ENCODE results near the gene SYT9. TPM values are rescaled to one million over a fixed set of nuclear protein-coding genes. Genes with fewer than 3 reads are reported as not detected.

SYT9 gene
- total RNA-seq, 1 donor from 2014 or later: 0.08 TPM

DNA sequence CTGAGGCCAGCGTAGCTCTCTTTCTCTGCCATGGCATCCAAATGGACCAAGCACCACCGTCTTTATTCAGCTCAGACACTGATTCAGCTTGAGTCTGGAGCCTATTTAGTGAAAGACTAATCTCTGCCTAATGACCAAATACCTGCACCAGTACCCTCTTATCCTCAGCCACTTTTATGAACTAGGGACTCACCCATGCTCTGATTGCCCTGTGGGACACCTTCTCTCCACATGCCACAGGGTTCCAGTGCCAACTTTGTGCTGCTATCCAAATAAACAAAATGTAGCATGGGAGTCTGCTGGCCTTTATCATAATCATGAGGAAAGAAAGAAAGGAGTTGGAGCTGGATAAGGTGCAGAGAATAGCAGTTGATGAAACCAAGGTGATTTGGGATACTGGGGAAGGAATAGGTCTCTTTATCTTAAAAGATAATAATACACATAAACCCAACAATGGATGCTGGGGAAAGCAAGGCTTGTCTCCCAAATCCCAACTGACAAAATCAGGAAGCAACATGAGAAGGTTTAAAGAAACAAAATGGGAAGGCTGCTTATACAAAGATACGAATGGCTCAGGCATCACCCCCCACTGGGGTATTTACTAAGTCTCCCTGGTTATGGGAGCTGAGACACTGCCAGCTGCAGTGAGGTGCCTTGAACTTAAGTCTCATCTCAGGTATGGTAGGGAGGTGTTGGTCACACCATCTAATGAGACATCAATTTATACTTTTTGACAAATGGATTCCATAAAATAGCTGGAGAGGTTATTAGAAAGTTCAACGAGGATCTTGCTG, 63.3 kb downstream of the SYT9 start:
- DNase-seq: no peak
- Histone ChIP-seq H3K27ac (replicated peaks) (no peak overlapping the region), H3K4me1 (no peaks in the 10 kb centered on the region), H3K36me3 (no peaks in the 10 kb centered on the region), H3K4me3 (no peak overlapping the region), H3K27me3 (ENCODE audit: low read depth) (peaks cover 15% of the 10 kb centered on the region), H3K9me3 (replicated peaks) (no peaks in the 10 kb centered on the region)
- intact Hi-C loops (cut with micrococcal nuclease): no loop called here
- TF ChIP-seq, protein P1, sequence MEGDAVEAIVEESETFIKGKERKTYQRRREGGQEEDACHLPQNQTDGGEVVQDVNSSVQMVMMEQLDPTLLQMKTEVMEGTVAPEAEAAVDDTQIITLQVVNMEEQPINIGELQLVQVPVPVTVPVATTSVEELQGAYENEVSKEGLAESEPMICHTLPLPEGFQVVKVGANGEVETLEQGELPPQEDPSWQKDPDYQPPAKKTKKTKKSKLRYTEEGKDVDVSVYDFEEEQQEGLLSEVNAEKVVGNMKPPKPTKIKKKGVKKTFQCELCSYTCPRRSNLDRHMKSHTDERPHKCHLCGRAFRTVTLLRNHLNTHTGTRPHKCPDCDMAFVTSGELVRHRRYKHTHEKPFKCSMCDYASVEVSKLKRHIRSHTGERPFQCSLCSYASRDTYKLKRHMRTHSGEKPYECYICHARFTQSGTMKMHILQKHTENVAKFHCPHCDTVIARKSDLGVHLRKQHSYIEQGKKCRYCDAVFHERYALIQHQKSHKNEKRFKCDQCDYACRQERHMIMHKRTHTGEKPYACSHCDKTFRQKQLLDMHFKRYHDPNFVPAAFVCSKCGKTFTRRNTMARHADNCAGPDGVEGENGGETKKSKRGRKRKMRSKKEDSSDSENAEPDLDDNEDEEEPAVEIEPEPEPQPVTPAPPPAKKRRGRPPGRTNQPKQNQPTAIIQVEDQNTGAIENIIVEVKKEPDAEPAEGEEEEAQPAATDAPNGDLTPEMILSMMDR (IDR thresholded peaks at IDR 0.05; ENCODE audit: borderline replicate concordance): no peak

DNA sequence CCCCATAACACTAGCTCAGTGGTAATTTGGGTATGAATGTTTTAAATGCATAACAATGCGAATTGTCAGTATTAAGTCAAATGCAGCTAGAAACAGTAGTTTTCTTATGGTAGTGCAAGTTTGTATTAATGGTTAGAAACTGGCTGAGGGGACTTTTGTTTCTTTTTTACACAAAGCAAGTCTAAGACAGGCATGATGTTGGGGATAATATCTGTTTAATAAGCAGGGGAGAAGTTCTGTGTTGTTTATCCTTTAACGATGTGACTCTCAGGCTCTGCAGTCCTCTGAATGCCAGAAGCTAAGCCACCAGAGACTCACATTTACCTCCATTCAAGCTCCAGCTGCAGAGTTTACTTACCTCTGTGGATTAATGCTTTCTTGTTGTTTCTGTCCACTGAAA, 67.8 kb downstream of the SYT9 start:
- Histone ChIP-seq H3K4me1 (no peaks in the 10 kb centered on the region), H3K27me3 (ENCODE audit: low read depth) (peaks cover 10% of the 10 kb centered on the region), H3K36me3 (no peaks in the 10 kb centered on the region), H3K9me3 (replicated peaks) (no peaks in the 10 kb centered on the region), H3K27ac (replicated peaks) (no peak overlapping the region), H3K4me3 (no peak overlapping the region)
- intact Hi-C loops (cut with micrococcal nuclease): no loop called here
- TF ChIP-seq, protein P1 (IDR thresholded peaks at IDR 0.05; ENCODE audit: borderline replicate concordance): no peak
- no peak for DNase-seq

DNA sequence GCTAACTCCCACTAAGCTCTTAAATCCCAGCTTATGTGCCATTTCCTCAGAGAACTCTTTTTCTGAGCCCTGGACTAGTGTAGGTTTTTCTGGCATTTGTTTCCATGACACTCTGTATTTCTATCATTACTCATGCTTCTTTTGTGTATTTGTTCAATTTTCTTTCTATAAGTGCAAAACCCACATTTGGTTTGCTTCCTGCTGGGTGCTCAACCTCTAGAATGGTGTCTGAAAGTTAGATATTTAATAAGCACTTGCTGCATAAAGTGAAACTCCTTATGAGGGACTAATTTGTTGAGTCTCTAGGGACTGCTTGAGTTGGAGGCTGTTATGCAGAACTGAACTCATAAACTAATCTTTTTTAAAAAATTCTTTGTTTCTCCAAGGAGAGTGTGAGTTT, 68.6 kb downstream of the SYT9 start:
- no peak overlapping the region for H3K27ac ChIP-seq (replicated peaks)
- no peaks in the 10 kb centered on the region for H3K4me1 ChIP-seq
- intact Hi-C loops (cut with micrococcal nuclease): no loop called here
- H3K27me3 ChIP-seq (ENCODE audit: low read depth): peaks cover 10% of the 10 kb centered on the region
- H3K4me3 ChIP-seq: no peak overlapping the region
- no peak for DNase-seq
- no peaks in the 10 kb centered on the region for H3K36me3 ChIP-seq
- no peaks in the 10 kb centered on the region for H3K9me3 ChIP-seq (replicated peaks)
- TF ChIP-seq, protein P1 (IDR thresholded peaks at IDR 0.05; ENCODE audit: borderline replicate concordance): no peak

DNA sequence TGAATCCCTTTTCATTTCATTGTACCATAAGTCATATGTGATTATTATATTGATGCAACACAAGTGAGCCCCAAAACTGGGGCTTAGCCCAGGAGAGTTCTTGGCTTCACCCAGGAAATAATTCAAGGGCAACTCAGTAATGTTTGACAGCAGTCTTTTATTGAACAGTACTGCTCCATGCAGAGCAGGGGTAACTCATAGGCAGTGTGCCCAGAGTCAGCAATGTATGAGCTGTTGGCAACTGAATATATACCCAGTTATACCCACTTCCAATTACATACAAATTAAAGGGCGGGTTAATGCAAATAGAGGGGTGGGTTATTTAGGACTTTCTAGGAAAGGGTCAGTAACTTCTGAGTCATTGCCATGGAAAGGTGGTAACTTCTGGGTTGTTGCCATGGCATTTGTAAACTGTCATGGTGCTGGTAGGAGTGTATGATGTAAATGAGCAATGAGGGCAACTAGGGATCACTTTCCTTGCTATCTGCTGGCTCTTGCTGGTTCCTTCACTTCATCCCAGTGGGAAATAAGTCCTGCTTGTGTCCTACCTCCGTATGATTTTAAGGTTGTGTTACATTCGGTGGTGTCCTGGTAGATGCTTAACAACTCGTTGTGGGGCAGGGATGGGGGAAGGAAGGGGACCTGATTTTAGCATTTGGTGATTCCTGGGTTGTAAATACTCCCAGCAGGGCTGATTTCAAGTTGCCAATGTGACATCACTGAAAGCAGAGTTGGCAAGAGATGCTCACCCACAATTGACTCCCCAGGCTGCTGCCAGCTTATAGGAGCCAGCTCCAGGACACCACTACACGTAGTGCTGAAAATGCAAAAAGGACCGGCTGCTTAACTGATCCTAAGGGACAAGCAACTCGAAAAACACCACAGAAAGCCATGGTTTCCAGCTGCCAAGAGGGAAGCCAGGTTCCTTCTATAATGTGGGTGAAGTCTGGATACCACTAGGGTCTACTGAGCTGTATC, 70.1 kb downstream of the SYT9 start:
- Histone ChIP-seq H3K4me3 (no peak overlapping the region), H3K36me3 (no peaks in the 10 kb centered on the region), H3K4me1 (no peaks in the 10 kb centered on the region), H3K27me3 (ENCODE audit: low read depth) (peaks cover 10% of the 10 kb centered on the region), H3K9me3 (replicated peaks) (no peaks in the 10 kb centered on the region), H3K27ac (replicated peaks) (no peak overlapping the region)
- intact Hi-C loops (cut with micrococcal nuclease): no loop called here
- no peak for DNase-seq
- TF ChIP-seq, protein P1 (IDR thresholded peaks at IDR 0.05; ENCODE audit: borderline replicate concordance): no peak

DNA sequence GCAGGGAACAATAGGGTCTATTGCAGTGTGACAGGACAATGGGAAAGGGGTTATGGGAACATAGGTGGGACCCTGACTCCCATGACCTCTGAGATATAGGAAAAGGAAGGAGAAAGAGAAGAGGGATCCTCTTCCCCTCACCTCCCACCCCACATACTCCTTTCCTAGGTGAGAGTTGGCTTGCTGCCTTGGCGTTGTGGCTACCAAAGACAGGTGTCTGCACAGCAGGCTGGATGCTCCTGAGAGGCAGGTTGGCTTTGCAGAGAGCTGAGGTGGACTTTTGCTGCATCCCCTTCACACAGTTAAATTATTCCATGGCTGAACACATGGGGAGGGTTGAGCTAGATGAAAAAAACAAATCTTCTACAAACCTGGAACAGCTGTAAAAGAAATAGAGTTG, 80.7 kb downstream of the SYT9 start:
- Histone ChIP-seq H3K9me3 (replicated peaks) (peaks cover 13% of the 10 kb centered on the region), H3K27me3 (ENCODE audit: low read depth) (no peaks in the 10 kb centered on the region), H3K4me1 (no peaks in the 10 kb centered on the region), H3K36me3 (no peaks in the 10 kb centered on the region), H3K27ac (replicated peaks) (no peak overlapping the region), H3K4me3 (no peak overlapping the region)
- intact Hi-C loops (cut with micrococcal nuclease): no loop called here
- DNase-seq: no peak
- TF ChIP-seq, protein P1 (IDR thresholded peaks at IDR 0.05; ENCODE audit: borderline replicate concordance): no peak

Data from left ventricle myocardium inferior (tissue), 1 donor.